ENCODE results near the gene TCAF1.

DNA sequence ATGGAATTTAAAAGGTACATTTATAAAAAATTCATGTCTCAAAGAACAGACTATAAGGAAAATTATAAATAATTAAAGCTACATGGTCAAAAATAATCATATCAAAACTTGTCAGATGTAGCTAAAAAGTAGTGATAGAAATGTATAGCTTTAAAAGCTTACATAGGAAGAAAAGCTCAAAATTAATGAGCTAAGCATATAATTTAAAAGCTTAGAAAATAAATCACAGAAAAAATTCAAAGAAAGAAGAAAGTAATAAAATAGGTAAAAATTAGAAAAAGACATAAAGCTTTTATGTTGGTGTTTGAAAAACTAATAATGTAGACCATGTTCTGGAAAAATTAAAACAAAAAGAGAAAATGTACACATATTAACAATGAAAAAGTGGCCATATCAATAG is 5.3 kb downstream of the TCAF1 start:
- TF ChIP-seq, protein P1, sequence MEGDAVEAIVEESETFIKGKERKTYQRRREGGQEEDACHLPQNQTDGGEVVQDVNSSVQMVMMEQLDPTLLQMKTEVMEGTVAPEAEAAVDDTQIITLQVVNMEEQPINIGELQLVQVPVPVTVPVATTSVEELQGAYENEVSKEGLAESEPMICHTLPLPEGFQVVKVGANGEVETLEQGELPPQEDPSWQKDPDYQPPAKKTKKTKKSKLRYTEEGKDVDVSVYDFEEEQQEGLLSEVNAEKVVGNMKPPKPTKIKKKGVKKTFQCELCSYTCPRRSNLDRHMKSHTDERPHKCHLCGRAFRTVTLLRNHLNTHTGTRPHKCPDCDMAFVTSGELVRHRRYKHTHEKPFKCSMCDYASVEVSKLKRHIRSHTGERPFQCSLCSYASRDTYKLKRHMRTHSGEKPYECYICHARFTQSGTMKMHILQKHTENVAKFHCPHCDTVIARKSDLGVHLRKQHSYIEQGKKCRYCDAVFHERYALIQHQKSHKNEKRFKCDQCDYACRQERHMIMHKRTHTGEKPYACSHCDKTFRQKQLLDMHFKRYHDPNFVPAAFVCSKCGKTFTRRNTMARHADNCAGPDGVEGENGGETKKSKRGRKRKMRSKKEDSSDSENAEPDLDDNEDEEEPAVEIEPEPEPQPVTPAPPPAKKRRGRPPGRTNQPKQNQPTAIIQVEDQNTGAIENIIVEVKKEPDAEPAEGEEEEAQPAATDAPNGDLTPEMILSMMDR (IDR thresholded peaks at IDR 0.05; ENCODE audit: low read depth, low read length, missing input control) = no peak
- TF ChIP-seq EGR1 (IDR thresholded peaks at IDR 0.05; ENCODE audit: low read depth in 2 of 2) = no peak

Data from liver (tissue), 3 donors.